ENCODE measurements around the gene SMOC2. TPM values are rescaled to one million over a fixed set of nuclear protein-coding genes. Genes with fewer than 3 reads are reported as not detected.

Gene SMOC2
- polyA plus RNA-seq, 2 of the 4 experiments (the other 2 are of a cell fraction) = not detected

GRCh38 chr6:168397012-168397411 is 44.0 kb upstream of the SMOC2 start:
- POLR2A ChIA-PET = no interaction called here
- no peak for FAIRE-seq

GRCh38 chr6:168400037-168400436 is 40.9 kb upstream of the SMOC2 start:
- CTCF ChIA-PET = no interaction called here
- Histone ChIP-seq H3K27ac (no peak overlapping the region), H3K9me3 (no peaks in the 10 kb centered on the region), H3K4me2 (no peak overlapping the region), H3K4me1 (no peaks in the 10 kb centered on the region), H3K4me3 (no peak overlapping the region)
- ATAC-seq (no peak), DNase-seq (ENCODE audit: low read depth in 1 of 2, low spot score in 1 of 2) (no peak), FAIRE-seq (no peak)
- TF ChIP-seq KDM1A (IDR thresholded peaks at IDR 0.05; ENCODE audit: low read depth) (no peak), MAFK (IDR thresholded peaks at IDR 0.05; ENCODE audit: partially characterized antibody) (no peak), PBX3 (IDR thresholded peaks at IDR 0.05) (no peak), RARB (CRISPR knock-in tag; IDR thresholded peaks at IDR 0.05) (no peak), MAX (IDR thresholded peaks at IDR 0.05) (no peak)
- POLR2A ChIA-PET = no interaction called here
- 32% methylated on average over 2 of the region's 2 CpGs for WGBS (ENCODE audit: missing lambda C conversion rate)

More at GRCh38 chr6:168397012-168397411, 44.0 kb upstream of the SMOC2 start:
- Histone ChIP-seq H3K27ac (no peak overlapping the region), H3K4me3 (no peak overlapping the region), H3K4me1 (no peaks in the 10 kb centered on the region), H3K4me2 (no peak overlapping the region), H3K9me3 (no peaks in the 10 kb centered on the region)
- WGBS (ENCODE audit: missing lambda C conversion rate) = 49% methylated on average over 8 of the region's 10 CpGs
- no peak for TF ChIP-seq MAX (IDR thresholded peaks at IDR 0.05)
- TF ChIP-seq PBX3 (IDR thresholded peaks at IDR 0.05) = no peak
- TF ChIP-seq ZNF302 (CRISPR knock-in tag; IDR thresholded peaks at IDR 0.05) = no peak
- no peak for TF ChIP-seq FOSB (CRISPR knock-in tag; IDR thresholded peaks at IDR 0.05)
- no peak for TF ChIP-seq ESRRA (IDR thresholded peaks at IDR 0.05; ENCODE audit: borderline replicate concordance, low read length)
- TF ChIP-seq GATA3 (IDR thresholded peaks at IDR 0.05; ENCODE audit: borderline replicate concordance) = no peak
- TF ChIP-seq HOXB5 (CRISPR knock-in tag; IDR thresholded peaks at IDR 0.05) = no peak
- no peak for TF ChIP-seq CEBPB (IDR thresholded peaks at IDR 0.05)
- TF ChIP-seq, protein P1, sequence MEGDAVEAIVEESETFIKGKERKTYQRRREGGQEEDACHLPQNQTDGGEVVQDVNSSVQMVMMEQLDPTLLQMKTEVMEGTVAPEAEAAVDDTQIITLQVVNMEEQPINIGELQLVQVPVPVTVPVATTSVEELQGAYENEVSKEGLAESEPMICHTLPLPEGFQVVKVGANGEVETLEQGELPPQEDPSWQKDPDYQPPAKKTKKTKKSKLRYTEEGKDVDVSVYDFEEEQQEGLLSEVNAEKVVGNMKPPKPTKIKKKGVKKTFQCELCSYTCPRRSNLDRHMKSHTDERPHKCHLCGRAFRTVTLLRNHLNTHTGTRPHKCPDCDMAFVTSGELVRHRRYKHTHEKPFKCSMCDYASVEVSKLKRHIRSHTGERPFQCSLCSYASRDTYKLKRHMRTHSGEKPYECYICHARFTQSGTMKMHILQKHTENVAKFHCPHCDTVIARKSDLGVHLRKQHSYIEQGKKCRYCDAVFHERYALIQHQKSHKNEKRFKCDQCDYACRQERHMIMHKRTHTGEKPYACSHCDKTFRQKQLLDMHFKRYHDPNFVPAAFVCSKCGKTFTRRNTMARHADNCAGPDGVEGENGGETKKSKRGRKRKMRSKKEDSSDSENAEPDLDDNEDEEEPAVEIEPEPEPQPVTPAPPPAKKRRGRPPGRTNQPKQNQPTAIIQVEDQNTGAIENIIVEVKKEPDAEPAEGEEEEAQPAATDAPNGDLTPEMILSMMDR (IDR thresholded peaks at IDR 0.05) = no peak
- no peak for ATAC-seq
- CTCF ChIA-PET = no interaction called here
- DNase-seq (ENCODE audit: low read depth in 1 of 2, low spot score in 1 of 2) = no peak

- ATAC-seq (no peak), DNase-seq (ENCODE audit: low read depth in 1 of 2, low spot score in 1 of 2) (no peak), FAIRE-seq (no peak)
- 32% methylated on average over 6 of the region's 9 CpGs for WGBS (ENCODE audit: missing lambda C conversion rate)
- H3K4me2 ChIP-seq = no peak overlapping the region
- peak; percentile 29 for TF ChIP-seq MAFK (IDR thresholded peaks at IDR 0.05; ENCODE audit: partially characterized antibody)
- TF ChIP-seq PBX3 (IDR thresholded peaks at IDR 0.05) = no peak
- CTCF ChIA-PET = no interaction called here
- no peaks in the 10 kb centered on the region for H3K9me3 ChIP-seq
- H3K4me3 ChIP-seq = no peak overlapping the region
- no peak overlapping the region for H3K27ac ChIP-seq
- POLR2A ChIA-PET = no interaction called here
- no peaks in the 10 kb centered on the region for H3K4me1 ChIP-seq
Observed at GRCh38 chr6:168403370-168404005, 37.5 kb upstream of the SMOC2 start.

DNA sequence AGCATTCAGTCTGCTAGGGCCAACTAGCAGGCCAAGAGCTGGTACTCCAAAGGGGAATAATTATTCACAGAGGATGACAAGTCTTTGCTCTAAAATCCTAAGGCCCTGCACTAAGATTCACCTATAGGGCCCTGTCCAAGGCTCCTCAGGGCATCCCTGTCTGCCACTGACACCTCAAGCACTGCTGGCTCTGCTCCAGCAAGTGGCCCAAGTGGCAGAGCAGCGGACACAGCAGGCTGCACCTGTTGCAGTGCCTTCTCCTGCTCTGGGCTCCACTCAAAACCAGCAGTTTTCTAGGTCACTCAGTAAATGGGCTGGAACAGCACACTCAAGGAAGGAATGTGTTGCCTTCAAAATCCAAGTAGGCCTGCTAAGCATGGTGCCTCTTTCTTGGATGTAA is 36.4 kb upstream of the SMOC2 start:
- POLR2A ChIA-PET = no interaction called here
- no peak overlapping the region for H3K4me2 ChIP-seq

More for the DNA sequence above, 36.4 kb upstream of the SMOC2 start:
- ATAC-seq (no peak), FAIRE-seq (no peak), DNase-seq (ENCODE audit: low read depth in 1 of 2, low spot score in 1 of 2) (no peak)
- no peaks in the 10 kb centered on the region for H3K4me1 ChIP-seq
- no peaks in the 10 kb centered on the region for H3K9me3 ChIP-seq
- TF ChIP-seq FOSB (CRISPR knock-in tag; IDR thresholded peaks at IDR 0.05) = no peak
- TF ChIP-seq JUN (IDR thresholded peaks at IDR 0.05) = no peak
- CTCF ChIA-PET = no interaction called here
- no peak overlapping the region for H3K27ac ChIP-seq
- no CpG with 5 or more reads among the region's 1 CpG for WGBS (ENCODE audit: missing lambda C conversion rate)
- no peak overlapping the region for H3K4me3 ChIP-seq

All from A549 (cell line).